NB4 (cell line): Measurements from ENCODE around the gene ABCC8.

Source experiments
- DNase-seq: peaks from one replicate; pipeline ENCODE4 v3.0.0; 2010; ENCODE audit warnings: low read depth
- H3K4me3 ChIP-seq: one replicate; pipeline ENCODE4 v1.5.1; 2011; ENCODE audit warnings: mild to moderate bottlenecking, low read depth, low read length, moderate library complexity
- CTCF ChIP-seq: IDR thresholded peaks from one replicate; pipeline ENCODE4 v1.5.1; 2012; ENCODE audit warnings: low read depth, low read length
- MAX ChIP-seq: IDR thresholded peaks from 2 replicates; pipeline ENCODE4 v1.6.1; 2011; ENCODE audit warnings: low read depth, low read length
- MYC ChIP-seq: IDR thresholded peaks from 2 replicates; pipeline ENCODE4 v1.6.1; 2011; ENCODE audit warnings: low read depth, low read length
- POLR2A ChIP-seq: IDR thresholded peaks from 2 replicates; pipeline ENCODE4 v1.6.1; 2011; ENCODE audit warnings: mild to moderate bottlenecking; ENCODE audit not compliant: insufficient read length; ENCODE audit errors: extremely low read depth

The ABCC8 gene

GRCh38 chr11:17504330-17505107, 27.9 kb upstream of the ABCC8 start:
- TF ChIP-seq MYC, result no peak
- TF ChIP-seq MAX, result no peak
- TF ChIP-seq CTCF, result peak; percentile 88
- no peak overlapping the region for H3K4me3 ChIP-seq
- DNase-seq, result peak; percentile 70

GRCh38 chr11:17502630-17503029, 26.0 kb upstream of the ABCC8 start:
- no peak overlapping the region for H3K4me3 ChIP-seq
- DNase-seq, result no peak
- TF ChIP-seq CTCF, result no peak
- no peak for TF ChIP-seq POLR2A
- TF ChIP-seq MAX, result no peak
- TF ChIP-seq MYC, result no peak

- DNase-seq, result no peak
- no peak overlapping the region for H3K4me3 ChIP-seq
- no peak for TF ChIP-seq MYC
- TF ChIP-seq MAX, result no peak
These were observed 24.0 kb upstream of the ABCC8 start for GRCh38 chr11:17500673-17501072.

- TF ChIP-seq POLR2A, result no peak
- no peak for TF ChIP-seq MYC
- TF ChIP-seq CTCF, result no peak
- TF ChIP-seq MAX, result no peak
- peak; percentile 6 for DNase-seq
- no peak overlapping the region for H3K4me3 ChIP-seq
These were observed 21.8 kb upstream of the ABCC8 start for GRCh38 chr11:17498475-17498874.

GRCh38 chr11:17498058-17498457, 21.4 kb upstream of the ABCC8 start:
- no peak overlapping the region for H3K4me3 ChIP-seq
- peak; percentile 60 for DNase-seq
- TF ChIP-seq CTCF (no peak), MAX (peak; percentile 94), POLR2A (no peak), MYC (peak; percentile 72)

- TF ChIP-seq MAX (no peak), POLR2A (no peak), CTCF (no peak), MYC (no peak)
- no peak overlapping the region for H3K4me3 ChIP-seq
- DNase-seq, result no peak
These were observed 19.8 kb upstream of the ABCC8 start for GRCh38 chr11:17496406-17496805.
